Mesendoderm (in vitro differentiated cells): ENCODE data around the gene MEGF9.

Source experiments
- DNase-seq: peaks from one replicate; pipeline ENCODE4 v3.0.0; 2013
- H2AK5ac ChIP-seq: 2 replicates; pipeline ENCODE4 v1.6.1; 2013; ENCODE audit warnings: low read length, inconsistent platforms
- H2BK120ac ChIP-seq: 2 replicates; pipeline ENCODE4 v1.6.1; 2013; ENCODE audit warnings: low read depth, mild to moderate bottlenecking, low read length, moderate library complexity, mixed read lengths
- H2BK15ac ChIP-seq: replicated peaks from 2 replicates; pipeline ENCODE4 v1.6.1; 2013; ENCODE audit warnings: low read depth, mild to moderate bottlenecking, moderate library complexity
- H2BK5ac ChIP-seq: 2 replicates; pipeline ENCODE4 v1.6.1; 2013; ENCODE audit warnings: low read length, inconsistent platforms
- H3K18ac ChIP-seq: 2 replicates; pipeline ENCODE4 v1.6.1; 2013; ENCODE audit warnings: mild to moderate bottlenecking, low read length, mixed read lengths
- H3K23ac ChIP-seq: one replicate; pipeline ENCODE4 v1.6.1; 2013; ENCODE audit warnings: low read length
- H3K27ac ChIP-seq: 2 replicates; pipeline ENCODE4 v1.5.1; 2013; ENCODE audit warnings: low read depth, mild to moderate bottlenecking, inconsistent platforms, low read length, moderate library complexity
- H3K27me3 ChIP-seq: 2 replicates; pipeline ENCODE4 v1.6.1; 2013; ENCODE audit warnings: low read length, control low read depth, mild to moderate bottlenecking, inconsistent platforms; ENCODE audit not compliant: insufficient read depth, poor library complexity
- H3K36me3 ChIP-seq: 2 replicates; pipeline ENCODE4 v1.6.1; 2013; ENCODE audit warnings: low read length, inconsistent platforms; ENCODE audit not compliant: control insufficient read depth, insufficient read depth
- H3K4ac ChIP-seq: one replicate; pipeline ENCODE4 v1.6.1; 2013; ENCODE audit warnings: low read depth, mild to moderate bottlenecking, low read length, moderate library complexity
- H3K4me1 ChIP-seq: 2 replicates; pipeline ENCODE4 v1.6.1; 2013; ENCODE audit warnings: low read depth, low read length, inconsistent platforms; ENCODE audit not compliant: control insufficient read depth
- H3K4me2 ChIP-seq: 2 replicates; pipeline ENCODE4 v1.6.1; 2013; ENCODE audit warnings: low read length
- H3K4me3 ChIP-seq: 2 replicates; pipeline ENCODE4 v1.5.1; 2013; ENCODE audit warnings: mild to moderate bottlenecking, low read length
- H3K56ac ChIP-seq: one replicate; pipeline ENCODE4 v1.6.1; 2013; ENCODE audit warnings: low read length
- H3K79me1 ChIP-seq: 2 replicates; pipeline ENCODE4 v1.6.1; 2013; ENCODE audit warnings: low read length, inconsistent platforms
- H3K79me2 ChIP-seq: 2 replicates; pipeline ENCODE4 v1.6.1; 2013; ENCODE audit warnings: mild to moderate bottlenecking, low read length; ENCODE audit not compliant: control insufficient read depth, insufficient read depth
- H3K9ac ChIP-seq: 2 replicates; pipeline ENCODE4 v1.6.1; 2013; ENCODE audit warnings: low read length, inconsistent platforms
- H4K5ac ChIP-seq: one replicate; pipeline ENCODE4 v1.6.1; 2013; ENCODE audit warnings: low read length
- H4K8ac ChIP-seq: one replicate; pipeline ENCODE4 v1.6.1; 2013; ENCODE audit warnings: low read depth, mild to moderate bottlenecking, control low read depth, low read length, moderate library complexity
- WGBS: extraction: QIAGEN DNeasy Blood & Tissue Kit; methylation state at CpG from one replicate; pipeline ENCODE4 v1.1.7; 2013; ENCODE audit warnings: low lambda C conversion rate, missing lambda C conversion rate; ENCODE audit not compliant: insufficient coverage; ENCODE audit errors: extremely low coverage; 5-methylcytosine and 5-hydroxymethylcytosine counted together

MEGF9 gene

GRCh38 chr9:120742951-120743416 lies 28.7 kb upstream of the MEGF9 start:
- Histone ChIP-seq H3K23ac (no peak overlapping the region), H4K8ac (no peak overlapping the region), H4K5ac (no peak overlapping the region), H3K79me1 (no peaks in the 10 kb centered on the region), H3K36me3 (no peaks in the 10 kb centered on the region), H3K9ac (no peak overlapping the region), H2BK120ac (no peak overlapping the region), H3K27me3 (no peaks in the 10 kb centered on the region), H3K4ac (no peak overlapping the region), H2BK15ac (no peak overlapping the region), H3K56ac (no peak overlapping the region), H2BK5ac (no peak overlapping the region), H3K4me1 (no peaks in the 10 kb centered on the region), H3K4me3 (no peak overlapping the region), H3K4me2 (no peak overlapping the region), H3K18ac (no peak overlapping the region), H2AK5ac (no peak overlapping the region), H3K79me2 (no peaks in the 10 kb centered on the region), H3K27ac (no peak overlapping the region)
- no CpG with 5 or more reads among the region's 6 CpGs for WGBS
- DNase-seq, result peak; percentile 76

GRCh38 chr9:120741701-120742100 lies 27.4 kb upstream of the MEGF9 start:
- Histone ChIP-seq H3K4me3 (no peak overlapping the region), H3K23ac (no peak overlapping the region), H3K36me3 (no peaks in the 10 kb centered on the region), H2BK5ac (no peak overlapping the region), H4K5ac (no peak overlapping the region), H3K56ac (no peak overlapping the region), H3K79me1 (no peaks in the 10 kb centered on the region), H3K27ac (no peak overlapping the region), H3K27me3 (no peaks in the 10 kb centered on the region), H3K18ac (no peak overlapping the region), H4K8ac (no peak overlapping the region), H3K4me1 (no peaks in the 10 kb centered on the region), H2AK5ac (no peak overlapping the region), H2BK120ac (no peak overlapping the region), H3K4me2 (no peak overlapping the region), H3K79me2 (no peaks in the 10 kb centered on the region), H2BK15ac (no peak overlapping the region), H3K9ac (no peak overlapping the region), H3K4ac (no peak overlapping the region)
- WGBS, result no CpG with 5 or more reads among the region's 1 CpG
- no peak for DNase-seq

- H3K4me2 ChIP-seq, result no peak overlapping the region
- H2BK15ac ChIP-seq, result no peak overlapping the region
- H3K36me3 ChIP-seq, result no peaks in the 10 kb centered on the region
- no peak overlapping the region for H3K4ac ChIP-seq
- no peaks in the 10 kb centered on the region for H3K4me1 ChIP-seq
- H3K27me3 ChIP-seq, result no peaks in the 10 kb centered on the region
- no CpG with 5 or more reads among the region's 1 CpG for WGBS
- no peak overlapping the region for H3K18ac ChIP-seq
- H3K9ac ChIP-seq, result no peak overlapping the region
- no peak overlapping the region for H4K8ac ChIP-seq
- DNase-seq, result no peak
- H3K56ac ChIP-seq, result no peak overlapping the region
- H3K4me3 ChIP-seq, result no peak overlapping the region
- H3K79me1 ChIP-seq, result no peaks in the 10 kb centered on the region
- H2AK5ac ChIP-seq, result no peak overlapping the region
- no peak overlapping the region for H2BK120ac ChIP-seq
- H4K5ac ChIP-seq, result no peak overlapping the region
- no peak overlapping the region for H3K23ac ChIP-seq
- no peak overlapping the region for H2BK5ac ChIP-seq
- no peak overlapping the region for H3K27ac ChIP-seq
- H3K79me2 ChIP-seq, result no peaks in the 10 kb centered on the region
Observed at GRCh38 chr9:120741191-120741590, 26.9 kb upstream of the MEGF9 start.

- H3K27me3 ChIP-seq, result no peaks in the 10 kb centered on the region
- no peak overlapping the region for H3K4me3 ChIP-seq
- H3K4ac ChIP-seq, result no peak overlapping the region
- no peak overlapping the region for H2BK5ac ChIP-seq
- H3K56ac ChIP-seq, result no peak overlapping the region
- H3K9ac ChIP-seq, result no peak overlapping the region
- H3K79me1 ChIP-seq, result no peaks in the 10 kb centered on the region
- H3K79me2 ChIP-seq, result no peaks in the 10 kb centered on the region
- no peak overlapping the region for H4K5ac ChIP-seq
- no peak overlapping the region for H3K27ac ChIP-seq
- peaks cover 1% of the 10 kb centered on the region for H3K4me1 ChIP-seq
- DNase-seq, result no peak
- no peak overlapping the region for H3K4me2 ChIP-seq
- H2BK15ac ChIP-seq, result no peak overlapping the region
- no peak overlapping the region for H4K8ac ChIP-seq
- no peak overlapping the region for H3K23ac ChIP-seq
- no peaks in the 10 kb centered on the region for H3K36me3 ChIP-seq
- no peak overlapping the region for H2AK5ac ChIP-seq
- H2BK120ac ChIP-seq, result no peak overlapping the region
- no peak overlapping the region for H3K18ac ChIP-seq
Observed at GRCh38 chr9:120740132-120740531, 25.9 kb upstream of the MEGF9 start.

GRCh38 chr9:120737416-120738165 lies 23.3 kb upstream of the MEGF9 start:
- no peak overlapping the region for H2BK5ac ChIP-seq
- no peaks in the 10 kb centered on the region for H3K79me2 ChIP-seq
- H3K27ac ChIP-seq, result no peak overlapping the region
- H4K8ac ChIP-seq, result no peak overlapping the region
- no peak overlapping the region for H3K4me2 ChIP-seq
- no peak overlapping the region for H4K5ac ChIP-seq
- H3K4me1 ChIP-seq, result peaks cover 1% of the 10 kb centered on the region
- no peak for DNase-seq
- no peaks in the 10 kb centered on the region for H3K79me1 ChIP-seq
- no peak overlapping the region for H3K4ac ChIP-seq
- no peak overlapping the region for H2BK15ac ChIP-seq
- H3K27me3 ChIP-seq, result no peaks in the 10 kb centered on the region
- H3K23ac ChIP-seq, result no peak overlapping the region
- WGBS, result no CpG with 5 or more reads among the region's 5 CpGs
- no peak overlapping the region for H2AK5ac ChIP-seq
- no peak overlapping the region for H3K4me3 ChIP-seq
- no peak overlapping the region for H3K9ac ChIP-seq
- H3K18ac ChIP-seq, result no peak overlapping the region
- H3K36me3 ChIP-seq, result no peaks in the 10 kb centered on the region
- H3K56ac ChIP-seq, result no peak overlapping the region
- no peak overlapping the region for H2BK120ac ChIP-seq

- Histone ChIP-seq H3K4me3 (no peak overlapping the region), H3K4me1 (peaks cover 1% of the 10 kb centered on the region), H4K5ac (no peak overlapping the region), H3K79me2 (no peaks in the 10 kb centered on the region), H3K27ac (no peak overlapping the region), H3K9ac (no peak overlapping the region), H3K56ac (no peak overlapping the region), H3K4ac (no peak overlapping the region), H3K79me1 (no peaks in the 10 kb centered on the region), H2AK5ac (no peak overlapping the region), H3K23ac (no peak overlapping the region), H4K8ac (no peak overlapping the region), H2BK15ac (no peak overlapping the region), H3K4me2 (no peak overlapping the region), H2BK120ac (no peak overlapping the region), H3K18ac (no peak overlapping the region), H3K27me3 (no peaks in the 10 kb centered on the region), H2BK5ac (no peak overlapping the region), H3K36me3 (no peaks in the 10 kb centered on the region)
- DNase-seq, result no peak
- WGBS, result no CpG with 5 or more reads among the region's 2 CpGs
Observed at GRCh38 chr9:120736881-120737280, 22.6 kb upstream of the MEGF9 start.
